A673 (cell line): ENCODE data around the gene NSD1. TPM values are rescaled to one million over a fixed set of nuclear protein-coding genes. Genes with fewer than 3 reads are reported as not detected.

Experiments used
- BruUV-seq: library from RNA; stranded (reverse); fragments of 400-500 nt; replicated peaks from 2 replicates; lab custom pipeline; 2021; lab: Mats Ljungman, UMichigan
- CTCF ChIA-PET: fragments of 300-600 bp; sonication (Branson Sonifier 250); formaldehyde crosslinking; loops from one replicate; lab custom pipeline; 2022; ENCODE audit warnings: antibody characterized with exemption; lab: Charles Lee
- POLR2A ChIA-PET: fragments of 300-600 bp; sonication (Branson Sonifier 250); formaldehyde crosslinking; loops from one replicate; lab custom pipeline; 2022; ENCODE audit warnings: antibody characterized with exemption; ENCODE audit not compliant: low non-redundant PET; lab: Charles Lee
- DNase-seq: peaks from one replicate; pipeline ENCODE4 v3.0.0-alpha.2; 2015; ENCODE audit warnings: low spot score
- H3K27ac ChIP-seq: fragments of 200-600 bp; sonication (generic); 2 replicates; pipeline ENCODE4 v1.5.1; 2016; ENCODE audit warnings: mixed run types, low read depth, mild to moderate bottlenecking, mixed read lengths, antibody characterized with exemption, low read length; ENCODE audit not compliant: poor library complexity, severe bottlenecking
- H3K27me3 ChIP-seq: fragments of 200-600 bp; sonication (generic); replicated peaks from 2 replicates; pipeline ENCODE4 v1.6.1; 2017; ENCODE audit warnings: mixed run types, low read depth, mild to moderate bottlenecking, mixed read lengths, antibody characterized with exemption, low read length; ENCODE audit not compliant: insufficient read depth, poor library complexity
- H3K36me3 ChIP-seq: fragments of 200-600 bp; sonication (generic); 2 replicates; pipeline ENCODE4 v1.6.1; 2016; ENCODE audit warnings: mixed run types, mild to moderate bottlenecking, mixed read lengths, antibody characterized with exemption, low read length; ENCODE audit not compliant: insufficient read depth, poor library complexity, severe bottlenecking
- H3K4me1 ChIP-seq: fragments of 200-600 bp; sonication (generic); 2 replicates; pipeline ENCODE4 v1.6.1; 2017; ENCODE audit warnings: mixed run types, mild to moderate bottlenecking, mixed read lengths, antibody characterized with exemption, low read length; ENCODE audit not compliant: insufficient read depth, poor library complexity, severe bottlenecking
- H3K4me3 ChIP-seq: fragments of 200-600 bp; sonication (generic); 2 replicates; pipeline ENCODE4 v1.5.1; 2016; ENCODE audit warnings: low read depth, mixed run types, mild to moderate bottlenecking, mixed read lengths, low read length; ENCODE audit not compliant: poor library complexity, severe bottlenecking
- H3K9me3 ChIP-seq: fragments of 200-600 bp; sonication (generic); 2 replicates; pipeline ENCODE4 v1.6.1; 2016; ENCODE audit warnings: mixed run types, low read depth, mild to moderate bottlenecking, mixed read lengths, antibody characterized with exemption, low read length; ENCODE audit not compliant: poor library complexity, severe bottlenecking
- EZH2 ChIP-seq: fragments of 200-600 bp; sonication (generic); IDR thresholded peaks from 2 replicates; pipeline ENCODE4 v1.6.1; 2017; ENCODE audit warnings: borderline replicate concordance, low read depth, mild to moderate bottlenecking, mixed read lengths, antibody characterized with exemption, low read length; ENCODE audit not compliant: poor library complexity, severe bottlenecking
- intact Hi-C: fragments of 100-400 bp; cut with micrococcal nuclease; formaldehyde crosslinking; loops from one replicate; pipeline ENCODE4 v1.10.0; 2022; ENCODE audit not compliant: unreplicated experiment
- total RNA-seq: library from RNA; stranded (reverse); gene quantifications from 2 replicates; pipeline ENCODE4 v1.2.3, GENCODE V29; 2021
- TF ChIP-seq, protein P1 (sequence below): fragments of 300-800, 200-600 bp; sonication (generic); conservative IDR thresholded peaks from 2 replicates; pipeline ENCODE4 v1.5.1; 2017; ENCODE audit warnings: low read depth, mild to moderate bottlenecking, antibody characterized with exemption, low read length, moderate library complexity, mixed read lengths

NSD1 gene
- total RNA-seq, 1 experiment from 2014 or later = 74.3 TPM

DNA sequence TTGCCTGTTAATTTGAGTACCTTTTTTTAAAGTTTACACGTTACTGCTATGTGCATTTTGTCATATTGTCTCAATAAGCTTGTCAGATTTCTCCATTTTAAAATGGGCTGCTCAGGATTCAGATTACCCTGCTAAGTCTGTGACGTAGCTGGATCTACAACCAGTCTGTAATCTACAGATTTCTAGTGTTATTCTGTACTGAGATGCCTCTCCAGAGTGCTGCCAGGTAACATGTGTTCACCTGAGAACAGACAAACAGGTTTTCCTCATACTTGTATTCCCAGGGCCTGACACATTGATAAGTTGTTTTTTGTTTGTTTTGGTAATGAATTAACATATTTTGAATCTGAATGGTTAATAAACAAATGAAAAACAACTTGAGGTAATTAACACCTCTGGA is 154.6 kb downstream of the NSD1 start:
- no TSS peak for BruUV-seq
- intact Hi-C loops = no loop called here
- TF ChIP-seq, protein P1, sequence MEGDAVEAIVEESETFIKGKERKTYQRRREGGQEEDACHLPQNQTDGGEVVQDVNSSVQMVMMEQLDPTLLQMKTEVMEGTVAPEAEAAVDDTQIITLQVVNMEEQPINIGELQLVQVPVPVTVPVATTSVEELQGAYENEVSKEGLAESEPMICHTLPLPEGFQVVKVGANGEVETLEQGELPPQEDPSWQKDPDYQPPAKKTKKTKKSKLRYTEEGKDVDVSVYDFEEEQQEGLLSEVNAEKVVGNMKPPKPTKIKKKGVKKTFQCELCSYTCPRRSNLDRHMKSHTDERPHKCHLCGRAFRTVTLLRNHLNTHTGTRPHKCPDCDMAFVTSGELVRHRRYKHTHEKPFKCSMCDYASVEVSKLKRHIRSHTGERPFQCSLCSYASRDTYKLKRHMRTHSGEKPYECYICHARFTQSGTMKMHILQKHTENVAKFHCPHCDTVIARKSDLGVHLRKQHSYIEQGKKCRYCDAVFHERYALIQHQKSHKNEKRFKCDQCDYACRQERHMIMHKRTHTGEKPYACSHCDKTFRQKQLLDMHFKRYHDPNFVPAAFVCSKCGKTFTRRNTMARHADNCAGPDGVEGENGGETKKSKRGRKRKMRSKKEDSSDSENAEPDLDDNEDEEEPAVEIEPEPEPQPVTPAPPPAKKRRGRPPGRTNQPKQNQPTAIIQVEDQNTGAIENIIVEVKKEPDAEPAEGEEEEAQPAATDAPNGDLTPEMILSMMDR = no peak
- Histone ChIP-seq H3K27me3 (no peaks in the 10 kb centered on the region), H3K4me1 (no peaks in the 10 kb centered on the region), H3K4me3 (no peak overlapping the region), H3K27ac (no peak overlapping the region), H3K36me3 (peaks cover 45% of the 10 kb centered on the region), H3K9me3 (no peaks in the 10 kb centered on the region)
- no peak for DNase-seq
- ChIA-PET POLR2A (no interaction called here), CTCF (no interaction called here)

DNA sequence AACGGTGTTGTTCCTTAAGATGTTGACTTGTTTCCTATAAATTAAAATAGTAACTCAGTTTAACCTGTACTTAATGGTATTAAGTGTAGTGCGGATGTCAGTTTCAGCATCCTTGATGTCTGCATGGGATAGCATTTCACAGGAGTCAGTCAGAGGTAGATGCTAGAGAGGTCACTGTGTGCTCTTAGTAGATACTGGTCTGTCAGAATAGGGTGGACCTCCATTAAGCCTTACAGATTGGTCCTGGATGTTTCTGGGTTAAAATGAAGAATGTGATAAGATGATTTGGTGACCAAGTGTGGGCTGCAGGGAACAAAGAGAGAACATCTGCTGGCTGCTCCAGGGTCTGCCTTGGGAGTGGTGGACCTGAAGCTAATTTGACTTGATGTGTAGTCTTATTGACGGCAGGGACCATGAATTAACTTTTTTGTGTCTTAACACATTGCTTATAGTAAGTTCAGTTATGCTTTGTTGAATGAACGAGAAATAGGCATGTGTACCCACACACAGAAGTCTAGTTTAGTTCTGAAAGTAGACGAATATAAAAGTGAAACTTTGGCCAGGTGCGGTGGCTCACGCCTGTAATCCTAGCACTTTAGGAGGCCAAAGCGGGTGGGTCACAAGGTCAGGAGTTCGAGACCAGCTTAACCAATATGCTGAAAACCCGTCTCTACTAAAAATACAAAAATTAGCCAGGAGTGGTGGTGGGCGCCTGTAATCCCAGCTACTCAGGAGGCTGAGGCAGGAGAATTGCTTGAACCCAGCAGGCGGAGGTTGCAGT is 157.4 kb downstream of the NSD1 start:
- H3K27me3 ChIP-seq = no peaks in the 10 kb centered on the region
- no peak for DNase-seq
- no peaks in the 10 kb centered on the region for H3K4me1 ChIP-seq
- TF ChIP-seq EZH2 = no peak
- TF ChIP-seq, protein P1 = no peak
- ChIA-PET POLR2A (no interaction called here), CTCF (no interaction called here)
- no TSS peak for BruUV-seq
- peaks cover 45% of the 10 kb centered on the region for H3K36me3 ChIP-seq
- no peak overlapping the region for H3K27ac ChIP-seq
- H3K4me3 ChIP-seq = no peak overlapping the region
- intact Hi-C loops = no loop called here
- H3K9me3 ChIP-seq = no peaks in the 10 kb centered on the region

DNA sequence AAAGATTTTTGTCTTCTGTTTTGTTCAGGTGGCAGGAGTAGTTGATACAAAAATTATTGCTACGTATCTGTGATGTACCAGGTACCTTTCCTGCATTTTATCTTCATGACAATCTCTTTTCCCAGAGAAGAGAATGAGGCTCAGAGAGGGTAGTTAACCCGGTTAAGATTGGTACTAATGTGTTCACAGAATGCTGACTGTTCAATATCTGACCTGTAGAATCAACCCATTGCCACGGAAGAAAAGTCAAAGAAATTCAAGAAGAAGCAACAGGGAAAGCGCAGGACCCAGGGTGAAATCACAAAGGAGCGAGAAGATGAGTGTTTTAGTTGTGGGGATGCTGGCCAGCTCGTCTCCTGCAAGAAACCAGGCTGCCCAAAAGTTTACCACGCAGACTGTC is 158.2 kb downstream of the NSD1 start:
- Histone ChIP-seq H3K4me1 (no peaks in the 10 kb centered on the region), H3K9me3 (no peaks in the 10 kb centered on the region), H3K27ac (no peak overlapping the region), H3K4me3 (no peak overlapping the region), H3K36me3 (peaks cover 42% of the 10 kb centered on the region), H3K27me3 (no peaks in the 10 kb centered on the region)
- no TSS peak for BruUV-seq
- ChIA-PET POLR2A (no interaction called here), CTCF (no interaction called here)
- intact Hi-C loops = no loop called here
- DNase-seq = no peak
- no peak for TF ChIP-seq EZH2
- TF ChIP-seq, protein P1 = no peak
